ENCODE data around the gene LRP1B.

Gene LRP1B

DNA sequence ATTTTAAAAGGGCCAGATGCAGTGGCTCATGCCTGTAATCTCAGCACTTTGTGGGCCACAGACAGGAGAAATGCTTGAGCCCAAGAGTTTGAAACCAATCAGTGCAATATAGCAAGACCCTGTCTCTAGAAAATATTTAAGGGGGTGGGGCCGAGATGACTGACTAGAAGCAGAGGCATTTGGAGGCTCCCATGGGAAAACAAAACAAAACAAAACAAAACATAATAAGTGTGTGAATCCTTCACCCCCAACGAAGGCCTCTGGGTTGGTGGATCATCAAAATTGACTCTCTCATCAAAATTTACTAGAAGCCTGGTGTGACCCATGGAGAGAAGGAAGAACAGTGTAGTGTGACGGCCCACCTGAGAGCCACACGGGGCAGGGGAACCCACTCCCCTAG lies 560.9 kb downstream of the LRP1B start:
- Histone ChIP-seq H3K4me3 (ENCODE audit: low read depth, low read length, poor library complexity, severe bottlenecking) (no peak overlapping the region), H3K4me2 (ENCODE audit: low read length) (no peak overlapping the region), H3K4me1 (ENCODE audit: insufficient read depth, low read length, severe bottlenecking) (no peaks in the 10 kb centered on the region), H3F3A (ENCODE audit: insufficient read depth, low read length) (no peaks in the 10 kb centered on the region), H4K20me1 (ENCODE audit: insufficient read depth, low read length) (no peaks in the 10 kb centered on the region), H3K27me3 (ENCODE audit: insufficient read depth, low read length) (no peaks in the 10 kb centered on the region), H3K9me2 (ENCODE audit: low read depth, low read length) (no peaks in the 10 kb centered on the region), H3K79me2 (ENCODE audit: insufficient read depth, low read length) (no peaks in the 10 kb centered on the region), H3K27ac (ENCODE audit: low read depth, low read length, poor library complexity, severe bottlenecking) (no peak overlapping the region), H3K9ac (ENCODE audit: low read length) (no peak overlapping the region), H3K9me3 (ENCODE audit: low read length) (no peaks in the 10 kb centered on the region), H3K36me3 (ENCODE audit: insufficient read depth, low read length) (no peaks in the 10 kb centered on the region), H2AFZ (ENCODE audit: low read length) (no peak overlapping the region)
- TF ChIP-seq, protein P1, sequence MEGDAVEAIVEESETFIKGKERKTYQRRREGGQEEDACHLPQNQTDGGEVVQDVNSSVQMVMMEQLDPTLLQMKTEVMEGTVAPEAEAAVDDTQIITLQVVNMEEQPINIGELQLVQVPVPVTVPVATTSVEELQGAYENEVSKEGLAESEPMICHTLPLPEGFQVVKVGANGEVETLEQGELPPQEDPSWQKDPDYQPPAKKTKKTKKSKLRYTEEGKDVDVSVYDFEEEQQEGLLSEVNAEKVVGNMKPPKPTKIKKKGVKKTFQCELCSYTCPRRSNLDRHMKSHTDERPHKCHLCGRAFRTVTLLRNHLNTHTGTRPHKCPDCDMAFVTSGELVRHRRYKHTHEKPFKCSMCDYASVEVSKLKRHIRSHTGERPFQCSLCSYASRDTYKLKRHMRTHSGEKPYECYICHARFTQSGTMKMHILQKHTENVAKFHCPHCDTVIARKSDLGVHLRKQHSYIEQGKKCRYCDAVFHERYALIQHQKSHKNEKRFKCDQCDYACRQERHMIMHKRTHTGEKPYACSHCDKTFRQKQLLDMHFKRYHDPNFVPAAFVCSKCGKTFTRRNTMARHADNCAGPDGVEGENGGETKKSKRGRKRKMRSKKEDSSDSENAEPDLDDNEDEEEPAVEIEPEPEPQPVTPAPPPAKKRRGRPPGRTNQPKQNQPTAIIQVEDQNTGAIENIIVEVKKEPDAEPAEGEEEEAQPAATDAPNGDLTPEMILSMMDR (IDR thresholded peaks at IDR 0.05; ENCODE audit: low read length) = no peak
- no peak for TF ChIP-seq EZH2 (IDR thresholded peaks at IDR 0.05; ENCODE audit: borderline replicate concordance, low read length)

DNA sequence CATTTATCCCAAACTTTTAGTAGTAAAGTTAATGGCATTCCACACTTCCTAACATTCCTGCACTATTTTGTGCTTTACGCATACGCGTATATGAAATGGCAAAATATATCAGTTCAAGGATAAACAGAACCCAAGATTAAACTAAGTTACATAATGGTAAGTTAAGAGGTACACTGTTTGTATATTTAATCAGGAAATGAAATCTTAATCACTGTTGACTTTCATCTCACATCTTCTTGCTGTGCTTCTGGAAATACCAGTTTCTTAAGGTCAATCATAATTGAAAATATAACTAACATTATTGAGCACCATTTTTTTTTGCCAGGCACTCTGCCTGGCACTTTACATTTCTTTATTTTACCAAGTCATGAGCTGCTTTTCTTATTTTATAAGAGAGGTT lies 565.2 kb downstream of the LRP1B start:
- H3K9ac ChIP-seq (ENCODE audit: low read length) = no peak overlapping the region
- H3K27ac ChIP-seq (ENCODE audit: low read depth, low read length, poor library complexity, severe bottlenecking) = no peak overlapping the region
- no peak for TF ChIP-seq EZH2 (IDR thresholded peaks at IDR 0.05; ENCODE audit: borderline replicate concordance, low read length)
- TF ChIP-seq, protein P1 (IDR thresholded peaks at IDR 0.05; ENCODE audit: low read length) = no peak

DNA sequence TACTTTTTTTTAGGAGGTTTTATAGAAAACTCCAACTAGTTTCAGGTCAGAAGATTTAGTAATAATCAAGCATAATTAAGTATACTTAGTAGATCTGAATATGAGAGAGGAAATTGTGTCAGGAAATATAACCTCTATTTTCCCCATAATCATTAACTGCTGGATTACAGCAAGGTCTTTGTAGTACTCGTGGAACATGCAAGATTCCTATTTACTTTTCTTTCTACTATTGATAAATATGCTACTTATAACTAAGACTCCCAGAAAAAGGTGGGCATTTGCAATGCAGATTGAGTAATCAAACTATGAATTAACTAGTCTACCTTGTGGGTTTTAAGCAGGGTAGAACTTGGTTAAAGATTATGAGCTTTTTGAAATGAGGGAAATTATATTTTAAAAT lies 570.1 kb downstream of the LRP1B start:
- Histone ChIP-seq H3K79me2 (ENCODE audit: insufficient read depth, low read length) (no peaks in the 10 kb centered on the region), H3K4me3 (ENCODE audit: low read depth, low read length, poor library complexity, severe bottlenecking) (no peak overlapping the region), H4K20me1 (ENCODE audit: insufficient read depth, low read length) (no peaks in the 10 kb centered on the region), H3F3A (ENCODE audit: insufficient read depth, low read length) (no peaks in the 10 kb centered on the region), H3K27me3 (ENCODE audit: insufficient read depth, low read length) (no peaks in the 10 kb centered on the region), H3K9me3 (ENCODE audit: low read length) (no peaks in the 10 kb centered on the region), H3K4me1 (ENCODE audit: insufficient read depth, low read length, severe bottlenecking) (no peaks in the 10 kb centered on the region), H3K9me2 (ENCODE audit: low read depth, low read length) (no peaks in the 10 kb centered on the region), H3K36me3 (ENCODE audit: insufficient read depth, low read length) (no peaks in the 10 kb centered on the region), H2AFZ (ENCODE audit: low read length) (no peak overlapping the region), H3K9ac (ENCODE audit: low read length) (no peak overlapping the region), H3K27ac (ENCODE audit: low read depth, low read length, poor library complexity, severe bottlenecking) (no peak overlapping the region), H3K4me2 (ENCODE audit: low read length) (no peak overlapping the region)
- TF ChIP-seq, protein P1 (IDR thresholded peaks at IDR 0.05; ENCODE audit: low read length) = no peak
- no peak for TF ChIP-seq EZH2 (IDR thresholded peaks at IDR 0.05; ENCODE audit: borderline replicate concordance, low read length)

More for the DNA sequence above, 565.2 kb downstream of the LRP1B start:
- Histone ChIP-seq H4K20me1 (ENCODE audit: insufficient read depth, low read length) (no peaks in the 10 kb centered on the region), H3F3A (ENCODE audit: insufficient read depth, low read length) (no peaks in the 10 kb centered on the region), H3K9me3 (ENCODE audit: low read length) (no peaks in the 10 kb centered on the region), H3K27me3 (ENCODE audit: insufficient read depth, low read length) (no peaks in the 10 kb centered on the region), H2AFZ (ENCODE audit: low read length) (no peak overlapping the region), H3K9me2 (ENCODE audit: low read depth, low read length) (no peaks in the 10 kb centered on the region), H3K4me3 (ENCODE audit: low read depth, low read length, poor library complexity, severe bottlenecking) (no peak overlapping the region), H3K36me3 (ENCODE audit: insufficient read depth, low read length) (no peaks in the 10 kb centered on the region), H3K4me1 (ENCODE audit: insufficient read depth, low read length, severe bottlenecking) (no peaks in the 10 kb centered on the region), H3K4me2 (ENCODE audit: low read length) (no peak overlapping the region), H3K79me2 (ENCODE audit: insufficient read depth, low read length) (no peaks in the 10 kb centered on the region)
